ENCODE measurements around the gene PRPF40A. TPM values are rescaled to one million over a fixed set of nuclear protein-coding genes. Genes with fewer than 3 reads are reported as not detected.

The PRPF40A gene
- total RNA-seq, 1 donor from 2014 or later: 132 TPM

DNA sequence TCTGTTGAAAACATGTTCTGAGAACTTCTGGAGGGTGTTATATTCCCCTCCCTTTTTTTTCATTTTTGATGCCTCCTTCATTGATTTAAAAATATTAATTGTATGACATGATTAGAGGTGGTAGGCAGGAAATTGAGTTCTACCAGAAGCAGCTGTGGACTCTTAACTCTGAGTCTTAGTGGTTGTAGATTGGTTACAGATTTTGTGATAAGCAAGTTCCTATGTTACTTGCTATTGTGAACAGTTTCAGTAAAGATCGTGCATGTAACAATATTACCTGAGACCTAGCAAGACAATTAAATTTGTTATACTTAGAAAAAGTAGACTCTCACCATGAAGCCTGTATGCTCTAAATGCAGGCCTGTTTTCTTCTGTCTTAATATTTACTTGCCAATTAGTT lies 88.1 kb downstream of the PRPF40A start:
- TF ChIP-seq, protein P1, sequence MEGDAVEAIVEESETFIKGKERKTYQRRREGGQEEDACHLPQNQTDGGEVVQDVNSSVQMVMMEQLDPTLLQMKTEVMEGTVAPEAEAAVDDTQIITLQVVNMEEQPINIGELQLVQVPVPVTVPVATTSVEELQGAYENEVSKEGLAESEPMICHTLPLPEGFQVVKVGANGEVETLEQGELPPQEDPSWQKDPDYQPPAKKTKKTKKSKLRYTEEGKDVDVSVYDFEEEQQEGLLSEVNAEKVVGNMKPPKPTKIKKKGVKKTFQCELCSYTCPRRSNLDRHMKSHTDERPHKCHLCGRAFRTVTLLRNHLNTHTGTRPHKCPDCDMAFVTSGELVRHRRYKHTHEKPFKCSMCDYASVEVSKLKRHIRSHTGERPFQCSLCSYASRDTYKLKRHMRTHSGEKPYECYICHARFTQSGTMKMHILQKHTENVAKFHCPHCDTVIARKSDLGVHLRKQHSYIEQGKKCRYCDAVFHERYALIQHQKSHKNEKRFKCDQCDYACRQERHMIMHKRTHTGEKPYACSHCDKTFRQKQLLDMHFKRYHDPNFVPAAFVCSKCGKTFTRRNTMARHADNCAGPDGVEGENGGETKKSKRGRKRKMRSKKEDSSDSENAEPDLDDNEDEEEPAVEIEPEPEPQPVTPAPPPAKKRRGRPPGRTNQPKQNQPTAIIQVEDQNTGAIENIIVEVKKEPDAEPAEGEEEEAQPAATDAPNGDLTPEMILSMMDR (conservative IDR thresholded peaks at IDR 0.05; ENCODE audit: low read depth, low read length): no peak
- no peak for DNase-seq (ENCODE audit: low read depth)
- H3K4me3 ChIP-seq (ENCODE audit: low read depth, low read length): no peak overlapping the region

DNA sequence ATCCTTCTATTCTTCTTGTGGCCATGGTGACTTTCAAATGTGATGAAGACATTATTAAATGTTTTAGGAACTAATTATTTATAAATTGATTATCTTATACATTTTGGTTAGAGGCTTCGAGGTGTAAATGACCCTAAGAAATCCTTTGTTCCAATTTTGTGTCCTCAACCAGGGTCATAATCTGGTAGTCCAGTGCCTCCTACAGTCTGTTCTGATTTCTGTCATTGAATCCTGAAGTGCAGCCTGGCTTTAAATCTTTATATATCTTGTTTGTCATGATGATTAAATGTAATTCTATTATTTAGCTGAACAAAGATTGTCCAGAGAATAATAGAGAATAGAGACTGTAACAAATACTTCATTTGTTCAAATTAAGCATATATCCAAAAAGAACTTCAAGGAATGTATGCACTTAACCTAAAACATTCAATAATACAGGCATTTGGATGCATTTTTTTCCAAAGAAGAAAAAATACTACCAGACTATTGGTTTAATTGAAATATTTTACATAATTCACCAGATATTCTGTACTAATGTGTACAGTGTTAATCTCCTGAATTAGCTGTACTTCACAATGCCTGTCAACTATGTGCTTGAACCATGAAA lies 89.8 kb downstream of the PRPF40A start:
- no peak overlapping the region for H3K4me3 ChIP-seq (ENCODE audit: low read depth, low read length)
- TF ChIP-seq, protein P1 (conservative IDR thresholded peaks at IDR 0.05; ENCODE audit: low read depth, low read length): peak; percentile 60
- no peak for DNase-seq (ENCODE audit: low read depth)

DNA sequence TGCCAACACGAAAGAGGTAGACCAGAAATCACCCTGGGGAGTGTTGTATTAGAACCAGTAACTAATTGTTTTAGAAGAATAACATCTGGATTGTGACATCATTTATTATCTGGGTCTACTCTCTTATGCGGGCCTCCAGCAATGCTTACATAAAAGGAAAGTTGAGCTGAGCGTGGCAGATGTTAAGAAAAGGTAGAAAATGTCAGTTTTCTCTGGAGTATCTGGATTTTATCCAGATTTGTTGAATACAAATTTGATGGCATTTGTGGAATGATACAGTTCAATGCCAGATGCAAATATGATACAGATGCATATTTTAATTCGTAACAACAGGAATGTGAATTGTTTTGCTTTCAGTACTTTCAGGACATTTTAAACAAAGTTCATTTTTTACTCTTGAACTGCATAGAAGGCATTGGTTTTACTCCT lies 90.3 kb downstream of the PRPF40A start:
- DNase-seq (ENCODE audit: low read depth): no peak
- TF ChIP-seq, protein P1 (conservative IDR thresholded peaks at IDR 0.05; ENCODE audit: low read depth, low read length): no peak
- no peak overlapping the region for H3K4me3 ChIP-seq (ENCODE audit: low read depth, low read length)

DNA sequence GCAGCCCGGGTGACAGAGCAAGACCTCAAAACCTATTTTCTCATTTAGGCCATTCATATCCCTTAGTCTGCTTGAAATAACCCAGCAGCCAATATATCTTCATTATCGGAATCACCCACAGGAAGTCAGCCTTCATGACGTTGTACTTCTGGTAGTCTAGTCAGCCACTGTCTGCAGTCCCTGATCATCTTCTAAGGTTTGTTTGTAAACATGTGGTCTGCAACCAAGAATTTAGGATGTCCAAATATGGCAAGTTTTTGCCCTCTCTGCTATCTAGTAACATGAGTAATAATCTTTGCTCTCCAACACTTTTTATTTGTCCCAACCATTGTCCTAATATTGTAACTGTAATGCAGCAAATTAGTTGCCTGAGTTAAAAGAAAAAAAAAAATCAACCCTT lies 92.5 kb downstream of the PRPF40A start:
- TF ChIP-seq, protein P1 (conservative IDR thresholded peaks at IDR 0.05; ENCODE audit: low read depth, low read length): no peak
- H3K4me3 ChIP-seq (ENCODE audit: low read depth, low read length): no peak overlapping the region
- no peak for DNase-seq (ENCODE audit: low read depth)

DNA sequence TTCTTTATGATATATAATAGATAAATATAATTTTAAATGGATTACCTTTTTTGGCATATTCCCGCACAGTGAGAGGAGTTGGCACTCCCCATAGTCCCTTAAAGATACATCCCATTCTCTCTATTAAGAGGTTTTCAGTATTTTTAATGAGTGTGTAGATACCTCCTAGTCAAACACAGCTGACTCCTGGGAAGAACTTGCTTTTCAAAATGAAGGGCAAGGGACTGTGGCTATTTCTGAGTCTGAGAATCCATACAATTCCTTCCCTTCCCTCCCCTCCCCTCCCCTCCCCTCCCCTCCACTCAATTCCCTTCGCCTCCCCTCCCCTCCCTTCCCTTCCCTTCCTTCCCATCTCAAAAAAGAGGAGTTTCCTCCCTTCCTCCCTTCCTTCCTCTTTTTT lies 93.5 kb downstream of the PRPF40A start:
- no peak for DNase-seq (ENCODE audit: low read depth)
- no peak overlapping the region for H3K4me3 ChIP-seq (ENCODE audit: low read depth, low read length)
- TF ChIP-seq, protein P1 (conservative IDR thresholded peaks at IDR 0.05; ENCODE audit: low read depth, low read length): no peak

DNA sequence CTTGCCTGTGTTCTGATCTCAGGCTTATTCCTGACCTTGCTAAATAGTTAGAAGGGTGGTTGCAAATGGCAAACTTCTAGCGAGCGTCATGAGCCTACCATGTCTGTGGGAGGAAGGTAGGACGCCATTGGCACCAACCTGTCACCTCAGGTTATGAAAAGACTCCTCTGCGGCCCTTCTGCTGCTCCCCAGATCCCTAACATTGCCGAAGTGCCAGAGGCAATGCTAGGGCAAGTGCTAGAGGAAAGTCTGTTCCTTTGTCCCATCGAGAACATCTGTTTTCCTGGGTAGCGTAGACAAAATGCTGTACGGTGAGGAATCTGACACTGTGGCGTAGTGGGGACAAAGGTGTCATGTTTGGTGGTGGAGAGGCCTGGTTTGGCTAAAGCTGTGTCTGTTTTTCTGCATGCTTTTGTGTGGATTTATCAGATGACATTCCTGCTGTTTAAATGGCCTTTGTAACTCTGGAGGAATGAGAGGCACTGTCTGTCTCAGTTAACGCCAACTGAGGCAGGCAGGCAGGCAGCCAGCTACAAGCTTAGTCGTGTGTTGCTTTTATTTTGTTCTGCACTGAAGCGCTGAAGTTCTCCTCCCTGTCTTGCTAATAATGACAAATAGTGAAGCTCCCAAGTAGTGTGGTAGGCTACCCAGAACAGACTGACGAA lies 94.1 kb downstream of the PRPF40A start:
- TF ChIP-seq, protein P1 (conservative IDR thresholded peaks at IDR 0.05; ENCODE audit: low read depth, low read length): no peak
- DNase-seq (ENCODE audit: low read depth): no peak

DNA sequence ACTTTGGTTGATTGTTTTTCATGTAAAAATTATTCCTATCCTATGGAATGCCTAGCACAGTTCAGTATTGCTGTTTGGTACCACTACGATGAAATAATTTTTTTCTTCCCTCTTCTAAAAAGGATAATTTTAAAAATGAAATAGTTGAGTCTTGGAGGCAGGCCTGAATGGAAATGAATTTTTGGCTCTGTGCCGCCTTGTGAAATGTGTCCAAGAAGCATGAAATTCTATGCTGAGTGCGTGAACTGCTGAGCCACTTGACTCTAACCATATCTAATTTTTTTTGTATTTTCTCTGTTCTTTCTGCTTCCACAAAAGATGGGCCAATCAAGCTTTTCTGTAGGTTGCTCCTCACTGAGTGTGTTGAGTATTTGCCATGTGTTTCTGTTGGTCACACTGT lies 95.0 kb downstream of the PRPF40A start:
- no peak for DNase-seq (ENCODE audit: low read depth)
- H3K4me3 ChIP-seq (ENCODE audit: low read depth, low read length): no peak overlapping the region
- TF ChIP-seq, protein P1 (conservative IDR thresholded peaks at IDR 0.05; ENCODE audit: low read depth, low read length): no peak

More for the DNA sequence above, 94.1 kb downstream of the PRPF40A start:
- no peak overlapping the region for H3K4me3 ChIP-seq (ENCODE audit: low read depth, low read length)
